ENCODE results near the gene CHKA.

- TF ChIP-seq, protein P1, sequence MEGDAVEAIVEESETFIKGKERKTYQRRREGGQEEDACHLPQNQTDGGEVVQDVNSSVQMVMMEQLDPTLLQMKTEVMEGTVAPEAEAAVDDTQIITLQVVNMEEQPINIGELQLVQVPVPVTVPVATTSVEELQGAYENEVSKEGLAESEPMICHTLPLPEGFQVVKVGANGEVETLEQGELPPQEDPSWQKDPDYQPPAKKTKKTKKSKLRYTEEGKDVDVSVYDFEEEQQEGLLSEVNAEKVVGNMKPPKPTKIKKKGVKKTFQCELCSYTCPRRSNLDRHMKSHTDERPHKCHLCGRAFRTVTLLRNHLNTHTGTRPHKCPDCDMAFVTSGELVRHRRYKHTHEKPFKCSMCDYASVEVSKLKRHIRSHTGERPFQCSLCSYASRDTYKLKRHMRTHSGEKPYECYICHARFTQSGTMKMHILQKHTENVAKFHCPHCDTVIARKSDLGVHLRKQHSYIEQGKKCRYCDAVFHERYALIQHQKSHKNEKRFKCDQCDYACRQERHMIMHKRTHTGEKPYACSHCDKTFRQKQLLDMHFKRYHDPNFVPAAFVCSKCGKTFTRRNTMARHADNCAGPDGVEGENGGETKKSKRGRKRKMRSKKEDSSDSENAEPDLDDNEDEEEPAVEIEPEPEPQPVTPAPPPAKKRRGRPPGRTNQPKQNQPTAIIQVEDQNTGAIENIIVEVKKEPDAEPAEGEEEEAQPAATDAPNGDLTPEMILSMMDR (IDR thresholded peaks at IDR 0.05; ENCODE audit: borderline replicate concordance, extremely low read depth, low read length, poor library complexity, severe bottlenecking) = no peak
- no peak for TF ChIP-seq EZH2 (IDR thresholded peaks at IDR 0.05; ENCODE audit: borderline replicate concordance, low read depth, low read length, severe bottlenecking)
Measured at GRCh38 chr11:68107689-68108088, 13.5 kb downstream of the CHKA start.

All from DND-41 (cell line).